ENCODE data around the gene PAK5.

DNA sequence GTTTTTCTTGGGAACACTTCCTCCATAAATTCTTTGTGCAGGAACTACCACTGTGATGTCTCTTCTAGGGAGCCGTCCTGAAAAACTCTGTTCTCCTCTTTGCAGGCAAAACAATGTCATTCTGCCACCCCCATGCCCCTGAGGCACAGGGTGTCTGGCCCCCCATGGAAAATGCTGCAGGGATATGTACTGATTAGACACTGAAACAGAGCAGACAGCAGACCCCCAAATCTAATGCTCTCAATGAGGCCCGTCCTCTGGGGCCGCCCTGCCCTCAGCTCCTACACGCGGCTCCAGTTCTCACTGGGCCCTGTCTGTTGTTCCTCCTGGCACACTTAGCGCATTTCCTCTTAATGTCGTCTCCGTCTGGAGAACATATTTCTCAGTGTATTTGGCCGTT lies 227.0 kb downstream of the PAK5 start:
- TF ChIP-seq TAF1 (IDR thresholded peaks at IDR 0.05; ENCODE audit: borderline replicate concordance, low read depth, low read length), result no peak
- TF ChIP-seq POLR2AphosphoS5 (IDR thresholded peaks at IDR 0.05; ENCODE audit: low read depth, low read length), result no peak
- TF ChIP-seq POLR2A (IDR thresholded peaks at IDR 0.05; ENCODE audit: low read depth, low read length), result no peak
